SK-N-SH (cell line): Measurements from ENCODE around the gene SELENOK. TPM values are rescaled to one million over a fixed set of nuclear protein-coding genes. Genes with fewer than 3 reads are reported as not detected.

Experiments
- CTCF ChIA-PET: fragments of 300-600, 350-600 bp; formaldehyde crosslinking; extraction: SDS; loops from one replicate; lab custom pipeline; 2021; lab: Yijun Ruan, JAX
- POLR2A ChIA-PET: fragments of 350-600 bp; sonication (Branson Sonifier 250); formaldehyde crosslinking; extraction: SDS; loops from one replicate; lab custom pipeline; 2020; ENCODE audit warnings: antibody characterized with exemption, inconsistent platforms; lab: Yijun Ruan, JAX
- DNase-seq: peaks from one replicate; pipeline ENCODE4 v3.0.0; 2012
- H2AFZ ChIP-seq: fragments of 200-600 bp; sonication (generic); 2 replicates; pipeline ENCODE4 v1.8.1; 2016; ENCODE audit warnings: antibody characterized with exemption, mild to moderate bottlenecking, low read depth
- H3F3A ChIP-seq: fragments of 200-600 bp; sonication (generic); replicated peaks from 2 replicates; pipeline ENCODE3; 2016; ENCODE audit warnings: antibody characterized with exemption, mild to moderate bottlenecking; ENCODE audit not compliant: insufficient read depth
- H3K27ac ChIP-seq, 2 experiments: fragments of 200-500 bp in 1 of 2; fragments of 200-600 bp in 1 of 2; sonication (Bioruptor generic) in 1 of 2; sonication (generic), shearing (Covaris generic) in 1 of 2; 2 replicates each; pipeline versions ENCODE4 v1.5.1 to v1.6.1; 2014 to 2016; ENCODE audit warnings: low read depth in 2 of 2, inconsistent platforms in 1 of 2, low read length in 1 of 2, mild to moderate bottlenecking in 1 of 2, mixed read lengths in 1 of 2
- H3K27me3 ChIP-seq: fragments of 200-600 bp; sonication (generic), shearing (Covaris generic); 2 replicates; pipeline ENCODE4 v1.6.1; 2016; ENCODE audit warnings: mixed run types; ENCODE audit not compliant: insufficient read depth
- H3K36me3 ChIP-seq, 2 experiments: fragments of 200-500 bp in 1 of 2; fragments of 200-600 bp in 1 of 2; sonication (Bioruptor generic) in 1 of 2; sonication (generic) in 1 of 2; replicated peaks in 1 of 2; 2 replicates each; pipeline versions ENCODE3 to v1.5.1; 2014 to 2016; ENCODE audit warnings: low read length in 1 of 2, mild to moderate bottlenecking in 1 of 2; ENCODE audit not compliant: insufficient read depth in 2 of 2, control insufficient read depth in 1 of 2
- H3K4me1 ChIP-seq, 2 experiments: fragments of 200-500 bp in 1 of 2; fragments of 200-600 bp in 1 of 2; sonication (Bioruptor generic) in 1 of 2; sonication (generic), shearing (Covaris generic) in 1 of 2; 2 replicates each; pipeline versions ENCODE4 v1.5.1 to v1.6.1; 2014 to 2016; ENCODE audit warnings: low read depth in 1 of 2, low read length in 1 of 2, mixed run types in 1 of 2; ENCODE audit not compliant: insufficient read depth in 2 of 2, control insufficient read depth in 1 of 2
- H3K4me2 ChIP-seq: fragments of 200-600 bp; sonication (generic), shearing (Covaris generic); 2 replicates; pipeline ENCODE4 v1.6.1; 2017; ENCODE audit warnings: mixed run types
- H3K4me3 ChIP-seq, 2 experiments: fragments of 200-500 bp in 1 of 2; fragments of 200-600 bp in 1 of 2; sonication (Bioruptor generic) in 1 of 2; sonication (generic), shearing (Covaris generic) in 1 of 2; 2 replicates each; pipeline versions ENCODE4 v1.5.1 to v1.8.1; 2014 to 2016; ENCODE audit warnings: low read depth in 2 of 2, inconsistent platforms in 1 of 2, low read length in 1 of 2, mild to moderate bottlenecking in 1 of 2, mixed read lengths in 1 of 2, moderate library complexity in 1 of 2
- H3K79me2 ChIP-seq: fragments of 200-600 bp; sonication (generic); 2 replicates; pipeline ENCODE4 v1.8.1; 2017; ENCODE audit warnings: mild to moderate bottlenecking; ENCODE audit not compliant: insufficient read depth
- H3K9ac ChIP-seq: fragments of 200-600 bp; sonication (generic); 2 replicates; pipeline ENCODE4 v1.6.1; 2017; ENCODE audit warnings: mixed run types
- H3K9me2 ChIP-seq: fragments of 200-600 bp; sonication (generic); 2 replicates; pipeline ENCODE4 v1.6.1; 2017; ENCODE audit warnings: mixed run types
- H3K9me3 ChIP-seq: fragments of 200-600 bp; sonication (generic); 2 replicates; pipeline ENCODE4 v1.6.1; 2017; ENCODE audit warnings: mixed run types, mild to moderate bottlenecking, moderate library complexity
- H4K20me1 ChIP-seq: fragments of 200-600 bp; sonication (generic); 2 replicates; pipeline ENCODE4 v1.6.1; 2017; ENCODE audit warnings: mild to moderate bottlenecking, mixed run types; ENCODE audit not compliant: insufficient read depth
- CHD2 ChIP-seq: fragments of 150-350 bp; IDR thresholded peaks from 2 replicates; pipeline ENCODE4 v1.6.1; 2018; ENCODE audit warnings: low read length; ENCODE audit not compliant: partially characterized antibody
- ELF1 ChIP-seq: IDR thresholded peaks from 2 replicates; pipeline ENCODE4 v1.4.0; 2012
- EP300 ChIP-seq, 2 experiments: IDR thresholded peaks; 2 replicates each; pipeline versions ENCODE4 v1.4.0 to v1.6.1; 2012; ENCODE audit warnings: borderline replicate concordance in 1 of 2, low read depth in 1 of 2, low read length in 1 of 2
- EZH2phosphoT487 ChIP-seq: fragments of 200-600 bp; sonication (generic); IDR thresholded peaks from 2 replicates; pipeline ENCODE4 v1.6.1; 2017; ENCODE audit warnings: low read depth, mixed run types, mild to moderate bottlenecking, antibody characterized with exemption, moderate library complexity, borderline replicate concordance
- FOSL2 ChIP-seq: IDR thresholded peaks from 2 replicates; pipeline ENCODE4 v1.4.0; 2012; ENCODE audit warnings: low read depth, mild to moderate bottlenecking, moderate library complexity, borderline replicate concordance
- FOXJ3 ChIP-seq: sonication (generic); formaldehyde crosslinking; IDR thresholded peaks from 2 replicates; pipeline ENCODE4 v1.5.1; 2020; ENCODE audit warnings: mild to moderate bottlenecking, missing genetic modification reagents
- GABPA ChIP-seq: IDR thresholded peaks from 2 replicates; pipeline ENCODE4 v1.4.0; 2012; ENCODE audit warnings: low read depth, mild to moderate bottlenecking
- NRF1 ChIP-seq: IDR thresholded peaks from 2 replicates; pipeline ENCODE4 v1.6.1; 2012; ENCODE audit warnings: low read depth, mild to moderate bottlenecking, low read length
- POLR2AphosphoS5 ChIP-seq: IDR thresholded peaks from 2 replicates; pipeline ENCODE4 v1.6.1; 2012; ENCODE audit warnings: low read depth, low read length
- RAD21 ChIP-seq: IDR thresholded peaks from 2 replicates; pipeline ENCODE4 v1.6.1; 2012; ENCODE audit warnings: mild to moderate bottlenecking, low read length
- RCOR1 ChIP-seq: fragments of 150-350 bp; IDR thresholded peaks from 2 replicates; pipeline ENCODE4 v1.6.1; 2017; ENCODE audit warnings: antibody characterized with exemption, low read length
- RFX5 ChIP-seq: IDR thresholded peaks from 2 replicates; pipeline ENCODE4 v1.6.1; 2012; ENCODE audit warnings: mild to moderate bottlenecking, improper control_type of control experiment, low read length
- SIN3A ChIP-seq: IDR thresholded peaks from 2 replicates; pipeline ENCODE4 v1.6.1; 2012; ENCODE audit warnings: low read depth, mild to moderate bottlenecking, low read length, moderate library complexity, borderline replicate concordance
- TAF1 ChIP-seq: IDR thresholded peaks from 2 replicates; pipeline ENCODE4 v1.6.1; 2012; ENCODE audit warnings: low read depth, mild to moderate bottlenecking, low read length, moderate library complexity, borderline replicate concordance
- YY1 ChIP-seq: IDR thresholded peaks from 2 replicates; pipeline ENCODE4 v1.4.0; 2012; ENCODE audit warnings: low read depth, mild to moderate bottlenecking
- WGBS: methylation state at CpG from one replicate; pipeline ENCODE4 v1.1.6; 2017; ENCODE audit warnings: low lambda C conversion rate; 5-methylcytosine and 5-hydroxymethylcytosine counted together
- polyA plus RNA-seq, 3 experiments: library from polyadenylated mRNA; depleted of rRNA; stranded (reverse); fragments of >200 nt; gene quantifications; 2 replicates each; pipeline ENCODE4 v1.2.3, GENCODE V29; 2012
- TF ChIP-seq, protein P1 (sequence below): IDR thresholded peaks from 2 replicates; pipeline ENCODE4; 2012
- TF ChIP-seq, protein P2 (sequence below): IDR thresholded peaks from 2 replicates; pipeline ENCODE4 v1.6.1; 2012; ENCODE audit warnings: mild to moderate bottlenecking, low read depth, low read length, moderate library complexity

The SELENOK gene
- polyA plus RNA-seq, 1 of the 3 experiments (the other 2 are of a cell fraction): 29.2 TPM

DNA sequence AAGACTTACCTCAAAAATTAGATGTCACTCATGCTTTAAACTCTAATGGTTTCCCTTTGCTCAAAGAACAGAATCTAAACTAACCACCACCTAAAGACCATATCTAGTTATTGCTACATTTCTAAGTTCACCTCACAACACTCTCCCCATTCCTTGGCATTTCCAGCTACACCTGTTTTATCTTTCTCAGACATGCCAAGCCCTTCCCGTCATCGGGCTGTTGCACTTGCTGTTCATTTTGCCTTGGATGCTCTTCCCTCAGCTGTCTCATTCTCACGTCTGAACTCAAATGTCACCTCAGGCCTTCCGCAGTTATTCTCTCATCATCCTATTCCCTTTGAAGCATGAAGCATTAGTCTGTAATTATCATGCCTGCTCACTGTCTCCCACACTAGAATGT lies 8.7 kb downstream of the SELENOK start:
- TF ChIP-seq RCOR1: no peak
- TF ChIP-seq RAD21: no peak
- TF ChIP-seq EP300 (IDR thresholded peaks at IDR 0.05; ENCODE audit: borderline replicate concordance in 1 of 2, low read depth in 1 of 2, low read length in 1 of 2): no peak
- H3K4me2 ChIP-seq: no peak overlapping the region
- no peak overlapping the region for H3K9ac ChIP-seq
- H3K9me3 ChIP-seq: no peaks in the 10 kb centered on the region
- H3K79me2 ChIP-seq: peaks cover 32% of the 10 kb centered on the region
- H4K20me1 ChIP-seq: no peaks in the 10 kb centered on the region
- no peak for DNase-seq
- WGBS: 92% methylated on average over 4 of the region's 4 CpGs
- no peaks in the 10 kb centered on the region for H3K9me2 ChIP-seq
- H3K36me3 ChIP-seq: peaks cover 48 to 55% of the 10 kb centered on the region in 2 experiments
- H3K4me3 ChIP-seq: no peak overlapping the region
- CTCF ChIA-PET: no interaction called here
- peaks cover 4 to 12% of the 10 kb centered on the region in 2 experiments; a peak in 2 of 4 replicates for H3K4me1 ChIP-seq
- H3K27ac ChIP-seq: no peak overlapping the region
- H2AFZ ChIP-seq: no peak overlapping the region
- POLR2A ChIA-PET: no interaction called here
- H3F3A ChIP-seq: no peaks in the 10 kb centered on the region
- H3K27me3 ChIP-seq: no peaks in the 10 kb centered on the region

DNA sequence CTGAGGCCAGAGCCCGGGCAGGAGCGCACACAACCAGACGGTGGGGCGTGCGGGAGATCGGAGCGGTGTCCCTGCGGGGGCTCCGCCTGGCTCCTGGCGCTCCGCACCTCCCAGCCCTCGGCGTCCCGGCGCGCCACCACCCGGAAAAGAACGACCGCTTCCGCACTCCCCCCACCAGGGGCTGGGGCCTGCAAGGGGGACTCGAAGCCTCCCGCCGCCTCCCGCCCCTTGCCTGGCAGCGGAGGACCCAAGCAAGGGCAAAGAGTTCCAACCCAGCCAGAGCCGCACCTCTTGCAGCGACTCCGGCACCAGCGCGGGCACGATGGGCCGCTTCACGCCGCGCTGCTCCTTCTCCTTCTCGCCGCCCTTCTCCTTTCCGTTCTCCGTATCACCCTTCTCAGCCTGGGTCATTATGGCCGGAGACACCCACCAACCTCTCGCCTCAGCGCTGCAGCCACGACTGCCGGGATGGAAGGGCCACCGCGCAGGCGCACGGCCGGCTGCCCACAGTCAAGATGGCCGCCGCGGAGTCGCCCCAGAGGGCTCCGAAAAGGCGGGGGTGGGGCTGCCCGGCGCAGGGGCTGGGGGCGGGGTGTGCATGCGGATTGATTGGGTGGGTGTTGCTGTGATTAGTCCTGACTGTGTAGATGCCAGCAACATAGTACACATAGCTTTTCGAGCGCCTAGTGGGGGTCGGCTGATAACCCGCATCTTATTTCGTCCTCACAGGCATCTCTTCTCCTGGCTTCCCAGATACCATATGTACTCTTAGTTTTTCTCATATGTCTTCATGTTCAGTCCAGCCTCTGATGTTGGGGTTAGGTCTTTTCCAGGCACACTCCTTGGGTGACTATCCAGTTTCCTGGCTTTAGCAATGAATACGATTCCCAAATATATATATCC lies 9.7 kb downstream of the SELENOK start, which contains the start of gene ACTR8:
Gene ACTR8 (minus strand): TSS at position 462 of the 903 bp plus-strand sequence. CDS start 51 bp downstream, at position 411.
- Histone ChIP-seq H3K4me1 (peaks cover 4 to 12% of the 10 kb centered on the region in 2 experiments; a peak in 2 of 4 replicates), H3K27ac (peak within 1 kb of the TSS; percentile 80 to 97), H3F3A (no peaks in the 10 kb centered on the region), H2AFZ (peak within 1 kb of the TSS; percentile 88), H3K36me3 (peaks cover 50 to 55% of the 10 kb centered on the region in 2 experiments), H3K9ac (peak within 1 kb of the TSS; percentile 92), H3K4me3 (peak within 1 kb of the TSS; percentile 92 to 94), H3K4me2 (peak within 1 kb of the TSS; percentile 72), H4K20me1 (no peaks in the 10 kb centered on the region), H3K9me2 (no peaks in the 10 kb centered on the region), H3K9me3 (no peaks in the 10 kb centered on the region), H3K27me3 (no peaks in the 10 kb centered on the region), H3K79me2 (peaks cover 22% of the 10 kb centered on the region)
- ChIA-PET POLR2A (interaction anchor here (1.9 kb wide), 1 partner anchor 10 kb away, joined by 8 read pairs; the partner anchor contains the start of gene SELENOK), CTCF (no interaction called here)
- TF ChIP-seq RFX5 (0 out of 2 replicates have a peak, but pooled peaks have one; percentile 24), NRF1 (peak; percentile 89), GABPA (peak; percentile 73), EP300 (IDR thresholded peaks at IDR 0.05; ENCODE audit: borderline replicate concordance in 1 of 2, low read depth in 1 of 2, low read length in 1 of 2) (0 out of 4 replicates have a peak, but pooled peaks of 1 of the 2 experiments have one; percentile 15), TAF1 (peak; percentile 98), CHD2 (peak; percentile 63), ELF1 (peak; percentile 69), SIN3A (peak; percentile 70; the same call in 1 of the 2 replicates), EZH2phosphoT487 (no peak), FOSL2 (no peak), RAD21 (peak; percentile 3; the same call in 1 of the 2 replicates), FOXJ3 (CRISPR knock-in tag) (no peak), POLR2AphosphoS5 (peak; percentile 97), YY1 (peak; percentile 97)
- TF ChIP-seq, protein P1, sequence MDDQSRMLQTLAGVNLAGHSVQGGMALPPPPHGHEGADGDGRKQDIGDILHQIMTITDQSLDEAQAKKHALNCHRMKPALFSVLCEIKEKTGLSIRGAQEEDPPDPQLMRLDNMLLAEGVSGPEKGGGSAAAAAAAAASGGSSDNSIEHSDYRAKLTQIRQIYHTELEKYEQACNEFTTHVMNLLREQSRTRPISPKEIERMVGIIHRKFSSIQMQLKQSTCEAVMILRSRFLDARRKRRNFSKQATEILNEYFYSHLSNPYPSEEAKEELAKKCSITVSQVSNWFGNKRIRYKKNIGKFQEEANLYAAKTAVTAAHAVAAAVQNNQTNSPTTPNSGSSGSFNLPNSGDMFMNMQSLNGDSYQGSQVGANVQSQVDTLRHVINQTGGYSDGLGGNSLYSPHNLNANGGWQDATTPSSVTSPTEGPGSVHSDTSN: no peak
- TF ChIP-seq, protein P2, sequence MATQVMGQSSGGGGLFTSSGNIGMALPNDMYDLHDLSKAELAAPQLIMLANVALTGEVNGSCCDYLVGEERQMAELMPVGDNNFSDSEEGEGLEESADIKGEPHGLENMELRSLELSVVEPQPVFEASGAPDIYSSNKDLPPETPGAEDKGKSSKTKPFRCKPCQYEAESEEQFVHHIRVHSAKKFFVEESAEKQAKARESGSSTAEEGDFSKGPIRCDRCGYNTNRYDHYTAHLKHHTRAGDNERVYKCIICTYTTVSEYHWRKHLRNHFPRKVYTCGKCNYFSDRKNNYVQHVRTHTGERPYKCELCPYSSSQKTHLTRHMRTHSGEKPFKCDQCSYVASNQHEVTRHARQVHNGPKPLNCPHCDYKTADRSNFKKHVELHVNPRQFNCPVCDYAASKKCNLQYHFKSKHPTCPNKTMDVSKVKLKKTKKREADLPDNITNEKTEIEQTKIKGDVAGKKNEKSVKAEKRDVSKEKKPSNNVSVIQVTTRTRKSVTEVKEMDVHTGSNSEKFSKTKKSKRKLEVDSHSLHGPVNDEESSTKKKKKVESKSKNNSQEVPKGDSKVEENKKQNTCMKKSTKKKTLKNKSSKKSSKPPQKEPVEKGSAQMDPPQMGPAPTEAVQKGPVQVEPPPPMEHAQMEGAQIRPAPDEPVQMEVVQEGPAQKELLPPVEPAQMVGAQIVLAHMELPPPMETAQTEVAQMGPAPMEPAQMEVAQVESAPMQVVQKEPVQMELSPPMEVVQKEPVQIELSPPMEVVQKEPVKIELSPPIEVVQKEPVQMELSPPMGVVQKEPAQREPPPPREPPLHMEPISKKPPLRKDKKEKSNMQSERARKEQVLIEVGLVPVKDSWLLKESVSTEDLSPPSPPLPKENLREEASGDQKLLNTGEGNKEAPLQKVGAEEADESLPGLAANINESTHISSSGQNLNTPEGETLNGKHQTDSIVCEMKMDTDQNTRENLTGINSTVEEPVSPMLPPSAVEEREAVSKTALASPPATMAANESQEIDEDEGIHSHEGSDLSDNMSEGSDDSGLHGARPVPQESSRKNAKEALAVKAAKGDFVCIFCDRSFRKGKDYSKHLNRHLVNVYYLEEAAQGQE: peak; percentile 59; the same call in 1 of the 2 replicates
- DNase-seq: peak; percentile 97
- WGBS: 2% methylated on average over 33 of the region's 65 CpGs
